GM18907 (cell line): ENCODE data around the gene TAS2R8.
"Not testable (repeated sequence)": the region's sequence is repeated elsewhere in the genome, so short reads cannot be mapped to it uniquely, and the experiment has no call there.

Experiments
- ATAC-seq: cut with Tn5 transposase; IDR thresholded peaks from one replicate; pipeline ENCODE4 v1.9.1; 2021; ENCODE audit warnings: mild to moderate bottlenecking, moderate library complexity; ENCODE audit not compliant: unreplicated experiment

The TAS2R8 gene, protein sequence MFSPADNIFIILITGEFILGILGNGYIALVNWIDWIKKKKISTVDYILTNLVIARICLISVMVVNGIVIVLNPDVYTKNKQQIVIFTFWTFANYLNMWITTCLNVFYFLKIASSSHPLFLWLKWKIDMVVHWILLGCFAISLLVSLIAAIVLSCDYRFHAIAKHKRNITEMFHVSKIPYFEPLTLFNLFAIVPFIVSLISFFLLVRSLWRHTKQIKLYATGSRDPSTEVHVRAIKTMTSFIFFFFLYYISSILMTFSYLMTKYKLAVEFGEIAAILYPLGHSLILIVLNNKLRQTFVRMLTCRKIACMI

DNA sequence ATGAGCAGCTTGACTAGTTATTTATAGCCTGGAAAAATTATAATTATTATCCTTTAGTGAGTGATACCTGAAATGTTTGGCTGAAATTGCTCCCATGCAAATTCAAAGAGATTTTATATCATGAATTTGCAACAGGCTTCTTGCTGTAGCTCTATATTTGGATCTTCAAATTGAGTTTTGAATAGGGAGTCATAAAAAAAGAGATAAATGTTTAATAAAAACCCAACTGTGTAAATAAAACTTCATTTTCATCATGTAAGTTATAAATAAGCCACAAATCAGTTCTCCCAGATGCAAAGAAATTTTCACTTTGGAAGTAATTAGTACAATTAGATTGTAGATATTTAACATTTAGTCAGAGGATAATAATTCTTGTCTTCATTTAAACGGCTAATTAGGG lies at the start of gene TAS2R8:
TAS2R8 (minus strand) TSS at position 101 of the 400 bp plus-strand sequence. CDS start 306 bp downstream, outside the sequence.
- no peak for ATAC-seq

DNA sequence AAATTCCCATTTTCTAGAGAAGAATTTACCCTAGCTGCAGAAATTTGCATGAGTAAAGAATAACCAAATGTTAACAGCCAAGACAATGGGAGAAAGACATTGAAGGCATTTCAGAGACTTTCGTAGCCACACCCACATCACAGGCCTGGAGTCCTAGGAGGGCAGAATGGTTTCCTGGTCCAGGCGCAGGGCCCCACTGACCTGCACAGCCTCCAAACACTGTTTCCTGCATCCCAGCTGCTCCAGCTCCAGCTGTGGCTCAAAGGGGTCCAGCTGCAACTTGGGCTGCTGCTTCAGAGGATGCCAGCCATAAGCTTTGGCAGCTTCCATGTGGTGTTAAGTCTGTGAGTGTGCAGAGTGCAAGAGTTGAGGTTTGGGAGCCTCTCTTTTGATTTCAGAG lies 48.7 kb upstream of the TAS2R8 start:
- no peak for ATAC-seq

DNA sequence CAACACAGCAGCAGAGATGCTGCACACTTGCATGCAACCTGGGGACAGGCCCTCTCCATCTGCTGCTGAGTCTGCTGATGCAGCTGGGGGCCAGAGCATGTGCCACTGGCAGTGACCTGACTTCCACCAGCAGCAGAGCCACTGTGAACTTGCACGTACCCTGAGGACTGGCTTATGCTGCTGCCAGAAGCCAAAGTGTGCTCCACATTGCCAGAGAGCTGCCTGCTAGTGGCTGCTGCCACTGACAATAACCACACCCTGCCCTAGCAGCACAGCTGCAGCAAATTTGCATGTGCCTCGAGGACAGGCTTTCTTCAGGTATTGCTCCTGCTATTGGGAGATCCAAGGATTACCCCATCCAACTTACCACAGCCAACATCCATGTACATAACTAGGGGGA lies 46.7 kb upstream of the TAS2R8 start:
- no peak for ATAC-seq

- ATAC-seq, result no peak
Observed at GRCh38 chr12:10851243-10851858, 44.3 kb upstream of the TAS2R8 start.

DNA sequence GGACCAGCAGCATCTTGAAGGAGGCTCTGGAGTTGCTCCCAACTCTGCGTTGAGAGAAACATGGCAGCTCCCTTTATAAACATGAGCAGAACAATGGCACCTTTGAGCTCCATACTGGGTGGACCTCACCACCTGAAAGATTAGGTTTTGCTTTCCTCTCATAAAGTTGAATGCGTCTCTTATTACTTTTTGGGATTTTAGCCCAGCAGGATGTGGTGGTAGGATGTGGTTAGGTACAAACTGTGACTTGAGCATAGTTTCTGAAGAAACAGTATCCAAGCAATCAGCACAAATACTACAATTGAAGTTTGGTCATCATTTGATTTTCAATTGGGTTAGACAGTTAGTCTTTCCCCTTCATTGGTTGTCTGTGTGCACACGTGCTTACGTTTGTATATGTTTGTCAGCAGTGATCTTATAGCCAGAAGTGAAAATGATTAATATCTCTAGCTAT lies 42.4 kb upstream of the TAS2R8 start, which contains the start of gene PRR4:
PRR4 (minus strand) TSS at position 51 of the 454 bp plus-strand sequence; CDS start at position 13, 38 bp downstream.
- ATAC-seq, result no peak

DNA sequence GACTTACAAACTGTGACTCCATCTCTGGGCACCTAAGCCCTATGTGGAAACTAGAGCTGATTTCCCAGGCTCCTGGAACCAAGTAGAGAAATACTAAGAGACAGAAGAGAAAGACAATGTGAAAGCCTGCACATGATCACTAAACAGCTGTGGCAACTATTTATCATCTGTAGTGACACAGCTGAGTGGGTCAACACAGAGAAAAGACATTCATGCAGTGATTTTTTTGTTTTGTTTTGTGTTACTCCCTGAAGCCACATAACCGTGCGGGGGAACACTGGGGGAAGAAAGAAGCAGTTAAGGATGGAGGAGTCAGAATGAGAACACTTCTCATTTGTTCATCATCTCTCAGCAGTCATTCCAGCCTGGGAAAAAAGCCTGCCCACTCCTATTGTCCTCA lies 40.7 kb upstream of the TAS2R8 start:
- ATAC-seq, result no peak

GRCh38 chr12:10842862-10843261 lies 35.8 kb upstream of the TAS2R8 start:
- ATAC-seq, result no peak

- ATAC-seq, result no peak
Observed at GRCh38 chr12:10838461-10838860, 31.4 kb upstream of the TAS2R8 start.

- ATAC-seq, result no peak
Observed at GRCh38 chr12:10829994-10830393, 22.9 kb upstream of the TAS2R8 start.

GRCh38 chr12:10826258-10826657 lies 19.2 kb upstream of the TAS2R8 start, which contains the start of gene TAS2R10:
TSS of gene TAS2R10 (minus strand) at chr12:10826358. CDS start at chr12:10826269, 89 bp downstream.
- no peak for ATAC-seq

DNA sequence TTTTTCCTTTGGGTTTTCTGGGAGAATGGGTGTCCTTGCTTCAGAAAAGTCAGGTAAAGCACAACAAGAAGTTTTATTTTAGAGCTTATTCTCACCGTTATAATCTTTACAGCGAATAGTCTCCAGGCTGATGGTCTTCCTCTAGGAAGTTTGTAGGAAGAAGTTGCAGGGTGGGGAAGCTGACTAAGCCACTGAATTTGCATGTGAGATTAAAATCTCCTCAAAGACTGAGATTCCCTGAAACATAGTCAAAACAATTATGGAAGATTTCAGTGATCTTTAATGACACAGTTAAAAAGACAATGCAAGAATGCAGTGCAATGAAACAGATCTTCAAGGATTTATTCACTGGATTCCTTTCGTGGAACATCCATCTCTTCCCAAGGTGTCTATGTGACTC lies 17.9 kb upstream of the TAS2R8 start:
- no peak for ATAC-seq

DNA sequence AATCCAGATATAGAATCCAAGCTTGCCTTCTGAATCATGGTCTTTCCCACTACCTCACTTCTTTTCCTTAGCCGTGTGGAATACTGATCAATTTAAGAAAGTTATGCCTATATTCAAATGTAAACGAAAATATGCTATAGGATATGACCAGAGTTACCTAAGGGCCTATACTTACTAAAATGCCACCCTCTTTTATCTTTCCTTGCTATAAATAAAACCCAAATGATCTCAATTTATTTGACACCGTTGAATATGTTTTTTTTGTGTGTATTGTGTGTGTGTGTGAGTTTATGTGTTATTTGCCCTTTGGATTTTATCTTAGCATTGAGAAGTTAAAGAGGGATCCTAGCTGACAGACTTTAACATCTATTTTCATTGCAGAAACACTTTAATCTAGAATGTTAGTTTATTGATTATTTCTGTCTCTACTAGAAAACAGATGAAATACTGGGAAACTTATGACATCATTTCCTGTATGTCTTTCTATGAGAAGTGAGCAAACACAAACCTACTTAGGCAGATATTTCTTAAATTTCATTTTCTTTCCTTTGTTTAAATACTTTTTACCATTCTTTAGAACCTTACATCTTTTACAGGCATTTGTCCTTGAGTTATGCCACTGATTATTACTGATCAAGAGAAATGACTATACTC lies 4.9 kb upstream of the TAS2R8 start:
- ATAC-seq, result no peak

- no peak for ATAC-seq
Observed at GRCh38 chr12:10810068-10810467, 3.0 kb upstream of the TAS2R8 start, which contains the start of gene TAS2R9. TSS of gene TAS2R9 (minus strand) at chr12:10810168. CDS start at chr12:10810075, 93 bp downstream.

- ATAC-seq, result no peak
Observed at GRCh38 chr12:10802587-10802986, 4.5 kb downstream of the TAS2R8 start, which contains the start of gene TAS2R7. TSS of gene TAS2R7 (minus strand) at chr12:10802627. CDS start at chr12:10802570, 57 bp downstream.

- ATAC-seq, result no peak
Observed at GRCh38 chr12:10801741-10802140, 5.3 kb downstream of the TAS2R8 start.

- ATAC-seq, result no peak
Observed at GRCh38 chr12:10794222-10794621, 12.9 kb downstream of the TAS2R8 start.

DNA sequence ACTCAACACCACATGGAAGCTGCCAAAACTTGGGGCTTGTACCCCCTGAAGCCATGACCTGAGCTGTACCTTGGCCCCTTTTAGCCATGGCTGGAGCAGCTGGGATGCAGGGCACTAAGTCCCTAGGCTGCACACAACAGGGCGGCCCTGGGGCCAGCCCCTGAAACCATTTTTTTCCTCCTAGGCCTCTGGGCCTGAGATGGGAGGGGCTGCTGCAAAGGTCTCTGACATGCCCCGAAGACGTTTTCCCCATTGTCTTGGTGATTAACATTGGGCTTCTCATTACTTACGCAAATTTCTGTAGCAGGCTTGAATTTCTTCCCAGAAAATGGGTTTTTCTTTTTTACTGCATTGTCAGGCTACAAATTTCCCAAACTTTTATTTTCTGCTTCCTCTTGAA lies 15.3 kb downstream of the TAS2R8 start:
- ATAC-seq, result not testable (repeated sequence)

GRCh38 chr12:10783252-10783651 lies 23.8 kb downstream of the TAS2R8 start:
- no peak for ATAC-seq

DNA sequence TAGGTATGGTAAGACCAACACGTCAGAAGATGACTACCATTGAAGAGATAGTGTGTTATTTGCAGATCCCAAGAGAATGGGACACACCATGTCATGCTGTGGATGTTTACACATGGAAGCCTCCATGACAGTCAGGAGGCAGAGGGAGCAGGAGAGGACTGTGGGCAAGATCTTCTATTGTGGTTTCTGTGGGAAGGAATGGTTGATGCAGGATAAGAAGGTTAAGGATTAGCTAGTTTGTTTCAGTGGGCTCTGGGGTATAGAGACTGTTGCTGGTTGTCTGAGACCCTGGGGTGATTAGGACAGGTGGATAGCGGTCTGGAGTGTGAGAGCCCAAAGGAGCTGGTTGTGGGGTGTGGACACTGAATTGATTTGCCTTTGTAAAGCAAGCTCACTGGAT lies 28.0 kb downstream of the TAS2R8 start:
- no peak for ATAC-seq

DNA sequence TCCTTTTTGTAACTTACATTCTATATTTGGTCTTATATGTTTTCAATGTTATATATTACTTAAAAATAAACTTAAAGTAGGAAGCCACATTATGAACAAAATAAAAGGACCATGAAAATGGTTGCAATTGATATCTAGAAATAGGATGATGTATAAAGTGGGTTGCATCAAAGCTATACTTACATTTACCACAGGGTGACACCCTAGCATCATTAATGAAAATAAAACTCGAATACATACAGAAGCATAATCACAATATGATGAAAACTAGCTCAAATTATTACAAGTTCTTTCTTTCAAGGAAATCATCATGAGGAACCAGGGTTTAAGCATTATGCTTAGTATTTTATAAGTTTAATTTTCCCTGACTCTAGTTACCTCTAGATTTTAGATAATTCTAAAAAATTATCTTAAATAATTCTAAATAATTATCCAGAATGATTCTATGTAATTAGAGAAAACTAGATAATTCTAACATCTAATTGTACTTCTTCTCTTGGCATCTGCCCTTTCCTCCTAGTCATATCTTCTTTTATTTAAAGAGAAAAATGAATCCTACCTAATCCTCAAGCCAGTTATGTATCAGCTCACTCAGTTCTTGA lies 35.9 kb downstream of the TAS2R8 start:
- ATAC-seq, result no peak

DNA sequence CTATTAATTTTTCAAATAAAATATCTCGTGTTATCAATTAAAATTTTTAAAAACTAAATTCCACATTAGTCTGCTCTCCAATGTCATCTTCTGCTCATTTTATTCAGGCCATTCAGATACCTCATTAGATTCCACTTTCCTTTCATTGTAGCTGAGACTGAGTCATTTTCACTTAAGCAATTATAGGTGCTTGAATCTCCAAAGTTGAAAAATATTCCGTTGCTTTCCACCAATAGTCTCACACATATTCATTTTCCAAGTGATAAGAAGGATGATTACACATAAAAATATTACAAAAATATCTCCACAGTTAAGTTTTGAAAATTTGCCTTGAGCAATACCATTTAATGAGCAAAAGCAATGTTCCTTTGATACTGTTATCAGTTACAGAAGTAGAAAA lies 47.4 kb downstream of the TAS2R8 start:
- no peak for ATAC-seq
